DND-41 (cell line): ENCODE measurements around the gene PSD.

Source experiments
- ATAC-seq: fragments of 200-7000 bp; cut with Tn5 transposase; 3 replicates; pipeline ENCODE4 v1.9.1; 2021; ENCODE audit warnings: low read depth; ENCODE audit not compliant: insufficient read depth
- DNase-seq: peaks from one replicate; pipeline ENCODE4 v3.0.0-alpha.2; 2020
- H2AFZ ChIP-seq: 2 replicates; pipeline ENCODE4 v1.6.0; 2012; ENCODE audit warnings: low read depth, low read length
- H3K27ac ChIP-seq: 2 replicates; pipeline ENCODE4 v1.5.1; 2012; ENCODE audit warnings: low read length, inconsistent platforms
- H3K27me3 ChIP-seq: fragments of 200-600 bp; sonication (generic); 2 replicates; pipeline ENCODE4 v1.6.0; 2012; ENCODE audit warnings: low read length, mild to moderate bottlenecking, inconsistent platforms; ENCODE audit not compliant: insufficient read depth, poor library complexity
- H3K36me3 ChIP-seq: 2 replicates; pipeline ENCODE4 v1.5.1; 2012; ENCODE audit warnings: low read length, inconsistent platforms; ENCODE audit not compliant: insufficient read depth
- H3K4me1 ChIP-seq: 2 replicates; pipeline ENCODE4 v1.5.1; 2012; ENCODE audit warnings: mild to moderate bottlenecking, low read length; ENCODE audit not compliant: insufficient read depth
- H3K4me2 ChIP-seq: 2 replicates; pipeline ENCODE4 v1.6.0; 2012; ENCODE audit warnings: mild to moderate bottlenecking, moderate library complexity, low read length, inconsistent platforms; ENCODE audit not compliant: insufficient read depth
- H3K4me3 ChIP-seq, 2 experiments: fragments of 200-600 bp in 1 of 2; shearing (Covaris generic) in 1 of 2; 2 replicates each; pipeline ENCODE4 v1.5.1; 2012 to 2016; ENCODE audit warnings: inconsistent platforms in 2 of 2, low read length in 2 of 2, mild to moderate bottlenecking in 2 of 2, low read depth in 1 of 2, moderate library complexity in 1 of 2
- H3K79me2 ChIP-seq: 2 replicates; pipeline ENCODE4 v1.6.0; 2012; ENCODE audit warnings: low read length, inconsistent platforms; ENCODE audit not compliant: insufficient read depth
- H3K9ac ChIP-seq: 2 replicates; pipeline ENCODE4 v1.6.0; 2012; ENCODE audit warnings: low read depth, mild to moderate bottlenecking, inconsistent platforms, low read length, moderate library complexity
- H3K9me3 ChIP-seq: 2 replicates; pipeline ENCODE4 v1.5.1; 2012; ENCODE audit warnings: low read length, moderate library complexity, mild to moderate bottlenecking, inconsistent platforms; ENCODE audit not compliant: insufficient read depth, severe bottlenecking
- H4K20me1 ChIP-seq: 2 replicates; pipeline ENCODE4 v1.6.0; 2012; ENCODE audit warnings: low read length; ENCODE audit not compliant: insufficient read depth
- CTCF ChIP-seq: IDR thresholded peaks from 2 replicates; pipeline ENCODE4 v1.5.1; 2012; ENCODE audit warnings: borderline replicate concordance, low read length, moderate library complexity, mild to moderate bottlenecking; ENCODE audit not compliant: poor library complexity, severe bottlenecking; ENCODE audit errors: extremely low read depth
- EZH2 ChIP-seq: IDR thresholded peaks from 3 replicates; pipeline ENCODE4 v1.6.1; 2012; ENCODE audit warnings: borderline replicate concordance, low read depth, mild to moderate bottlenecking, moderate library complexity, low read length, inconsistent platforms; ENCODE audit not compliant: severe bottlenecking

PSD gene

GRCh38 chr10:102409604-102410428, 8.8 kb downstream of the PSD start:
- peak overlapping the region; percentile 59 for H3K4me2 ChIP-seq
- peaks cover 8% of the 10 kb centered on the region for H4K20me1 ChIP-seq
- H3K9me3 ChIP-seq = no peaks in the 10 kb centered on the region
- no peak overlapping the region for H3K9ac ChIP-seq
- peaks cover 35% of the 10 kb centered on the region for H3K27me3 ChIP-seq
- no peaks in the 10 kb centered on the region for H3K79me2 ChIP-seq
- peak; percentile 56 for TF ChIP-seq EZH2
- TF ChIP-seq CTCF = no peak
- H3K4me1 ChIP-seq = peaks cover 10% of the 10 kb centered on the region
- no peak overlapping the region for H3K27ac ChIP-seq
- DNase-seq (no peak), ATAC-seq (no peak)
- H2AFZ ChIP-seq = no peak overlapping the region
- H3K4me3 ChIP-seq = peak overlapping the region in 1 of 2 experiments; percentile 45; a peak in 2 of 4 replicates
- no peaks in the 10 kb centered on the region for H3K36me3 ChIP-seq

GRCh38 chr10:102408728-102409603, 9.6 kb downstream of the PSD start:
- no peak overlapping the region for H3K27ac ChIP-seq
- TF ChIP-seq EZH2 = no peak
- no peaks in the 10 kb centered on the region for H3K36me3 ChIP-seq
- H3K9me3 ChIP-seq = no peaks in the 10 kb centered on the region
- H3K79me2 ChIP-seq = no peaks in the 10 kb centered on the region
- peaks cover 10% of the 10 kb centered on the region for H3K4me1 ChIP-seq
- ATAC-seq = peak; percentile 63
- no peak overlapping the region; the same call in 1 of the 2 replicates for H3K9ac ChIP-seq
- peak; percentile 54 for DNase-seq
- no peak overlapping the region for H2AFZ ChIP-seq
- H3K27me3 ChIP-seq = peaks cover 35% of the 10 kb centered on the region
- peak overlapping the region in 1 of 2 experiments; percentile 45; a peak in 2 of 4 replicates for H3K4me3 ChIP-seq
- H4K20me1 ChIP-seq = peaks cover 6% of the 10 kb centered on the region
- H3K4me2 ChIP-seq = peak overlapping the region; percentile 59

GRCh38 chr10:102408131-102408727, 10.4 kb downstream of the PSD start:
- TF ChIP-seq EZH2 (no peak), CTCF (no peak)
- Histone ChIP-seq H3K27ac (no peak overlapping the region), H2AFZ (no peak overlapping the region), H3K4me2 (peak overlapping the region; percentile 59), H3K9ac (no peak overlapping the region; the same call in 1 of the 2 replicates), H4K20me1 (peaks cover 6% of the 10 kb centered on the region), H3K79me2 (no peaks in the 10 kb centered on the region), H3K9me3 (no peaks in the 10 kb centered on the region), H3K36me3 (no peaks in the 10 kb centered on the region), H3K4me3 (no peak overlapping the region), H3K4me1 (peaks cover 10% of the 10 kb centered on the region), H3K27me3 (peaks cover 35% of the 10 kb centered on the region)
- DNase-seq (no peak), ATAC-seq (no peak)
